K562 (cell line): ENCODE measurements around the gene KLK6. TPM values are rescaled to one million over a fixed set of nuclear protein-coding genes. Genes with fewer than 3 reads are reported as not detected.

Experiments
- ATAC-seq: fragments of 200-7000 bp; cut with Tn5 transposase; 3 replicates; pipeline ENCODE4 v1.9.1; 2020; ENCODE audit warnings: moderate library complexity
- BruUV-seq: library from RNA; stranded (reverse); fragments of 400-500 nt; replicated peaks from 2 replicates; lab custom pipeline; 2021; lab: Mats Ljungman, UMichigan
- CTCF ChIA-PET: fragments of 300-600 bp; formaldehyde crosslinking; extraction: SDS; loops from one replicate; lab custom pipeline; 2021; ENCODE audit warnings: low intra/inter-chr PET ratio; lab: Yijun Ruan, JAX
- POLR2A ChIA-PET: fragments of 300-600, 350-650 bp; sonication (Branson Sonifier 250); formaldehyde crosslinking; extraction: SDS; loops from one replicate; lab custom pipeline; 2021; ENCODE audit warnings: antibody characterized with exemption, inconsistent platforms; lab: Yijun Ruan, JAX
- DNase-seq, 4 experiments: peaks; one replicate each; pipeline versions ENCODE4 v3.0.0 to v3.0.0-alpha.2; 2011 to 2018; ENCODE audit warnings: low spot score in 3 of 4, mixed read lengths in 3 of 4; ENCODE audit errors: extremely low read depth in 1 of 4
- FAIRE-seq: peaks from 2 replicates; lab custom pipeline; 2011; peaks lifted over from hg19 to GRCh38; lab: Jason Lieb, UNC
- H2AFZ ChIP-seq: 2 replicates; pipeline ENCODE4 v1.6.0; 2011; ENCODE audit warnings: low read depth, low read length, control low read depth, inconsistent platforms
- H3K27ac ChIP-seq: fragments of 200-600 bp; 3 replicates; pipeline ENCODE4 v1.8.0; 2011; ENCODE audit warnings: low read depth, mild to moderate bottlenecking, control low read depth, inconsistent platforms, low read length, moderate library complexity, mixed read lengths; ENCODE audit errors: extremely low read depth
- H3K27me3 ChIP-seq, 2 experiments: fragments of 300-600 bp in 1 of 2; 2 replicates in 1 of 2; 3 replicates in 1 of 2; pipeline versions ENCODE4 v1.6.0 to v1.8.0; 2011; ENCODE audit warnings: inconsistent platforms in 2 of 2, low read length in 2 of 2, mild to moderate bottlenecking in 1 of 2, mixed read lengths in 1 of 2, moderate library complexity in 1 of 2; ENCODE audit not compliant: control insufficient read depth in 2 of 2, insufficient read depth in 2 of 2
- H3K36me3 ChIP-seq: fragments of 300-600 bp; 3 replicates; pipeline ENCODE4 v1.8.0; 2011; ENCODE audit warnings: mild to moderate bottlenecking, low read length, inconsistent platforms; ENCODE audit not compliant: control insufficient read depth, insufficient read depth
- H3K4me1 ChIP-seq, 2 experiments: fragments of 200-600 bp in 1 of 2; replicated peaks in 1 of 2; 2 replicates in 1 of 2; 3 replicates in 1 of 2; pipeline versions ENCODE4 v1.5.1 to v1.8.0; 2011; ENCODE audit warnings: inconsistent platforms in 2 of 2, low read length in 2 of 2, mild to moderate bottlenecking in 1 of 2, mixed read lengths in 1 of 2, moderate library complexity in 1 of 2; ENCODE audit not compliant: control insufficient read depth in 2 of 2, insufficient read depth in 2 of 2
- H3K4me2 ChIP-seq: 2 replicates; pipeline ENCODE4 v1.6.1; 2011; ENCODE audit warnings: low read length, control low read depth, inconsistent platforms, mixed read lengths; ENCODE audit not compliant: insufficient read depth
- H3K4me3 ChIP-seq: fragments of 200-600 bp; sonication (generic), shearing (Covaris generic); 2 replicates; pipeline ENCODE4 v1.5.1; 2016; ENCODE audit warnings: control low read depth, inconsistent platforms
- H3K79me2 ChIP-seq: fragments of 200-600 bp; 3 replicates; pipeline ENCODE4 v1.8.0; 2011; ENCODE audit warnings: low read length, inconsistent platforms; ENCODE audit not compliant: control insufficient read depth, insufficient read depth
- H3K9ac ChIP-seq, 2 experiments: 2 replicates each; pipeline versions ENCODE4 v1.6.0 to v1.6.1; 2011; ENCODE audit warnings: low read depth in 2 of 2, low read length in 2 of 2, control low read depth in 1 of 2, inconsistent platforms in 1 of 2, mild to moderate bottlenecking in 1 of 2, mixed read lengths in 1 of 2; ENCODE audit not compliant: insufficient read depth in 1 of 2
- H3K9me1 ChIP-seq: one replicate; pipeline ENCODE4 v1.6.0; 2011; ENCODE audit warnings: inconsistent platforms, mild to moderate bottlenecking, low read length, moderate library complexity; ENCODE audit not compliant: control insufficient read depth, insufficient read depth
- H3K9me3 ChIP-seq: replicated peaks from 2 replicates; pipeline ENCODE4 v1.5.1; 2011; ENCODE audit warnings: low read depth, low read length, inconsistent platforms; ENCODE audit not compliant: control insufficient read depth, insufficient read depth
- H4K20me1 ChIP-seq: replicated peaks from 2 replicates; pipeline ENCODE4 v1.6.1; 2011; ENCODE audit warnings: low read length, inconsistent platforms, mixed read lengths; ENCODE audit not compliant: control insufficient read depth, insufficient read depth
- NFYB ChIP-seq: IDR thresholded peaks from 2 replicates; pipeline ENCODE4 v1.6.1; 2011; ENCODE audit warnings: mild to moderate bottlenecking, moderate library complexity; ENCODE audit not compliant: insufficient read length; ENCODE audit errors: extremely low read depth
- PRPF4 ChIP-seq: fragments of 200-400 bp; formaldehyde crosslinking; IDR thresholded peaks from one replicate; pipeline ENCODE4 v1.6.1; 2017; ENCODE audit warnings: low read length, low read depth, mild to moderate bottlenecking; ENCODE audit not compliant: insufficient read depth, poor library complexity, severe bottlenecking
- TAL1 ChIP-seq: fragments of 450-650 bp; IDR thresholded peaks from 2 replicates; pipeline ENCODE4 v1.6.1; 2016; ENCODE audit warnings: mild to moderate bottlenecking
- ZBTB17 ChIP-seq: fragments of 450-650 bp; formaldehyde crosslinking; IDR thresholded peaks from 2 replicates; pipeline ENCODE4 v1.4.0; 2020; ENCODE audit warnings: mild to moderate bottlenecking
- WGBS: fragments of 100-300 bp; shearing (Covaris generic); methylation state at CpG from one replicate; pipeline ENCODE4 v1.1.6; 2016; ENCODE audit warnings: low coverage, mixed read lengths; ENCODE audit not compliant: insufficient coverage; ENCODE audit errors: missing lambda C conversion rate; 5-methylcytosine and 5-hydroxymethylcytosine counted together
- in situ Hi-C: fragments of 300-500 bp; cut with MboI; formaldehyde crosslinking; loops from 4 replicates; pipeline ENCODE4 v1.15.0; 2018; ENCODE audit warnings: inconsistent platforms, mixed read lengths
- intact Hi-C: fragments of 100-400 bp; cut with micrococcal nuclease; formaldehyde crosslinking; loops from 2 replicates; pipeline ENCODE4 v1.14.2; 2022
- polyA plus RNA-seq, 8 experiments: library from polyadenylated mRNA; depleted of rRNA in 4 of 8; stranded (reverse) in 5 of 8; unstranded in 3 of 8; fragments of >200 nt; fragmentation: Nextera tagmentation in 2 of 8; fragmentation: Illumina TruSeq in 1 of 8; extraction: Ambion mirVana in 2 of 8; extraction: Trizol in 1 of 8; gene quantifications; 2 replicates each; pipeline versions ENCODE4 v1.2.1 to v1.2.3, GENCODE V29; 2011 to 2014; ENCODE audit warnings: inconsistent platforms in 1 of 8, missing spikeins in 1 of 8
- total RNA-seq, 7 experiments: library from RNA; depleted of rRNA in 6 of 7; stranded (reverse); fragments of >200 nt in 6 of 7; fragmentation: Illumina TruSeq in 2 of 7; extraction: Trizol in 2 of 7; gene quantifications; 2 replicates each; pipeline versions ENCODE4 v1.2.1 to v1.2.3, GENCODE V29; 2011 to 2021; ENCODE audit warnings: low replicate concordance in 1 of 7
- TF ChIP-seq, protein P1 (sequence below): fragments of 450-650 bp; IDR thresholded peaks from 2 replicates; pipeline ENCODE4 v1.6.1; 2016; ENCODE audit warnings: antibody characterized with exemption
- TF ChIP-seq, protein P2 (sequence below): fragments of 250-450 bp; sonication (Bioruptor Pico); IDR thresholded peaks from 2 replicates; pipeline ENCODE4 v1.8.0; 2021; ENCODE audit warnings: moderate library complexity, mild to moderate bottlenecking, inconsistent platforms
- TF ChIP-seq, protein P3 (sequence below): fragments of 200-400 bp; formaldehyde crosslinking; IDR thresholded peaks from 2 replicates; pipeline ENCODE4 v1.6.1; 2017; ENCODE audit warnings: mild to moderate bottlenecking, low read depth, low read length, moderate library complexity
- TF ChIP-seq, protein P4 (sequence below): fragments of 250-450 bp; sonication (Bioruptor Pico); IDR thresholded peaks from 2 replicates; pipeline ENCODE4 v1.4.0; 2020
- TF ChIP-seq, protein P5 (sequence below): fragments of 250-450 bp; sonication (Bioruptor Pico); IDR thresholded peaks from 2 replicates; pipeline ENCODE4 v1.8.0; 2022; ENCODE audit warnings: inconsistent platforms

KLK6 gene
- total and polyA plus RNA-seq, 9 of the 15 experiments (the other 6 are each of a cell fraction or from before 2014, with no cell fraction given): not detected

DNA sequence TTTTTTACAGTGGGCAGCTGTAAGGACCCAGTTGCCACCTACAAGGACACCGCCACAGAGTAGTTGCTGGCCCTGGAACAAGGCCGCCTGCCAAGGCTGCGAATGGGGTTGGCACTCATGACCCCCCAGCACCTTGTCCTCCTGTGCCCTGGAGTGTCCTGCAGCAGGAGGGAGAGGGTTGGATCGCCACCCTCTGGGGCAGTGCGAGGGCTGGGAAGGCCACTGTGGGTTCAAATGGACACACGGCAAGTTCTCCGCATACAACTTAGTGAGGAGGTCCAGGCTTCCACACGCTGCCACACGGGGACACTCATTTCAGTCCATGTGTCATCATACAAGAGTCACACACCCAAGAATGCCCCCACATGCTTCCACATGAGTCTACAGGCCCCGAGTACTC lies 31.0 kb upstream of the KLK6 start:
- ATAC-seq (no peak), DNase-seq (no peak), FAIRE-seq (no peak)
- Histone ChIP-seq H3K4me3 (no peak overlapping the region), H3K9ac (peak overlapping the region in 1 of 2 experiments; percentile 53; a peak in 1 of 4 replicates), H3K36me3 (no peaks in the 10 kb centered on the region), H3K9me1 (no peaks in the 10 kb centered on the region), H3K9me3 (no peaks in the 10 kb centered on the region), H4K20me1 (no peaks in the 10 kb centered on the region), H3K27ac (no peak overlapping the region), H3K4me1 (peaks cover 19 to 32% of the 10 kb centered on the region in 2 experiments; a peak in 4 of 5 replicates), H2AFZ (peak overlapping the region; percentile 97), H3K27me3 (peaks cover 0 to 15% of the 10 kb centered on the region in 2 experiments; a peak in 3 of 5 replicates), H3K79me2 (no peaks in the 10 kb centered on the region), H3K4me2 (peak overlapping the region; percentile 29)
- no TSS peak for BruUV-seq
- POLR2A ChIA-PET: interaction anchor here (1.1 kb wide), 1 partner anchor 13 kb away, joined by 3 read pairs; no protein-coding TSS in a partner anchor
- in situ Hi-C loops (no loop called here), intact Hi-C loops (no loop called here)
- CTCF ChIA-PET: no interaction called here
- whole genome bisulfite sequencing: 51% methylated on average over 10 of the region's 10 CpGs
- TF ChIP-seq NFYB: no peak
- TF ChIP-seq TAL1: no peak
- TF ChIP-seq, protein P1, sequence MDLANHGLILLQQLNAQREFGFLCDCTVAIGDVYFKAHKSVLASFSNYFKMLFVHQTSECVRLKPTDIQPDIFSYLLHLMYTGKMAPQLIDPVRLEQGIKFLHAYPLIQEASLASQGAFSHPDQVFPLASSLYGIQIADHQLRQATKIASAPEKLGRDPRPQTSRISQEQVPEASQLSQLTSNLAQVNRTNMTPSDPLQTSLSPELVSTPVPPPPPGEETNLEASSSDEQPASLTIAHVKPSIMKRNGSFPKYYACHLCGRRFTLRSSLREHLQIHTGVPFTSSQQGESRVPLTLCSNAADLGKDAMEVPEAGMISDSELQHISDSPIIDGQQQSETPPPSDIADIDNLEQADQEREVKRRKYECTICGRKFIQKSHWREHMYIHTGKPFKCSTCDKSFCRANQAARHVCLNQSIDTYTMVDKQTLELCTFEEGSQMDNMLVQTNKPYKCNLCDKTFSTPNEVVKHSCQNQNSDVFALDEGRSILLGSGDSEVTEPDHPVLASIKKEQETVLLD: no peak
- TF ChIP-seq, protein P2, sequence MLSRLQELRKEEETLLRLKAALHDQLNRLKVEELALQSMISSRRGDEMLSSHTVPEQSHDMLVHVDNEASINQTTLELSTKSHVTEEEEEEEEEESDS: no peak
- TF ChIP-seq, protein P3, sequence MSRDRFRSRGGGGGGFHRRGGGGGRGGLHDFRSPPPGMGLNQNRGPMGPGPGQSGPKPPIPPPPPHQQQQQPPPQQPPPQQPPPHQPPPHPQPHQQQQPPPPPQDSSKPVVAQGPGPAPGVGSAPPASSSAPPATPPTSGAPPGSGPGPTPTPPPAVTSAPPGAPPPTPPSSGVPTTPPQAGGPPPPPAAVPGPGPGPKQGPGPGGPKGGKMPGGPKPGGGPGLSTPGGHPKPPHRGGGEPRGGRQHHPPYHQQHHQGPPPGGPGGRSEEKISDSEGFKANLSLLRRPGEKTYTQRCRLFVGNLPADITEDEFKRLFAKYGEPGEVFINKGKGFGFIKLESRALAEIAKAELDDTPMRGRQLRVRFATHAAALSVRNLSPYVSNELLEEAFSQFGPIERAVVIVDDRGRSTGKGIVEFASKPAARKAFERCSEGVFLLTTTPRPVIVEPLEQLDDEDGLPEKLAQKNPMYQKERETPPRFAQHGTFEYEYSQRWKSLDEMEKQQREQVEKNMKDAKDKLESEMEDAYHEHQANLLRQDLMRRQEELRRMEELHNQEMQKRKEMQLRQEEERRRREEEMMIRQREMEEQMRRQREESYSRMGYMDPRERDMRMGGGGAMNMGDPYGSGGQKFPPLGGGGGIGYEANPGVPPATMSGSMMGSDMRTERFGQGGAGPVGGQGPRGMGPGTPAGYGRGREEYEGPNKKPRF: no peak
- TF ChIP-seq, protein P4, sequence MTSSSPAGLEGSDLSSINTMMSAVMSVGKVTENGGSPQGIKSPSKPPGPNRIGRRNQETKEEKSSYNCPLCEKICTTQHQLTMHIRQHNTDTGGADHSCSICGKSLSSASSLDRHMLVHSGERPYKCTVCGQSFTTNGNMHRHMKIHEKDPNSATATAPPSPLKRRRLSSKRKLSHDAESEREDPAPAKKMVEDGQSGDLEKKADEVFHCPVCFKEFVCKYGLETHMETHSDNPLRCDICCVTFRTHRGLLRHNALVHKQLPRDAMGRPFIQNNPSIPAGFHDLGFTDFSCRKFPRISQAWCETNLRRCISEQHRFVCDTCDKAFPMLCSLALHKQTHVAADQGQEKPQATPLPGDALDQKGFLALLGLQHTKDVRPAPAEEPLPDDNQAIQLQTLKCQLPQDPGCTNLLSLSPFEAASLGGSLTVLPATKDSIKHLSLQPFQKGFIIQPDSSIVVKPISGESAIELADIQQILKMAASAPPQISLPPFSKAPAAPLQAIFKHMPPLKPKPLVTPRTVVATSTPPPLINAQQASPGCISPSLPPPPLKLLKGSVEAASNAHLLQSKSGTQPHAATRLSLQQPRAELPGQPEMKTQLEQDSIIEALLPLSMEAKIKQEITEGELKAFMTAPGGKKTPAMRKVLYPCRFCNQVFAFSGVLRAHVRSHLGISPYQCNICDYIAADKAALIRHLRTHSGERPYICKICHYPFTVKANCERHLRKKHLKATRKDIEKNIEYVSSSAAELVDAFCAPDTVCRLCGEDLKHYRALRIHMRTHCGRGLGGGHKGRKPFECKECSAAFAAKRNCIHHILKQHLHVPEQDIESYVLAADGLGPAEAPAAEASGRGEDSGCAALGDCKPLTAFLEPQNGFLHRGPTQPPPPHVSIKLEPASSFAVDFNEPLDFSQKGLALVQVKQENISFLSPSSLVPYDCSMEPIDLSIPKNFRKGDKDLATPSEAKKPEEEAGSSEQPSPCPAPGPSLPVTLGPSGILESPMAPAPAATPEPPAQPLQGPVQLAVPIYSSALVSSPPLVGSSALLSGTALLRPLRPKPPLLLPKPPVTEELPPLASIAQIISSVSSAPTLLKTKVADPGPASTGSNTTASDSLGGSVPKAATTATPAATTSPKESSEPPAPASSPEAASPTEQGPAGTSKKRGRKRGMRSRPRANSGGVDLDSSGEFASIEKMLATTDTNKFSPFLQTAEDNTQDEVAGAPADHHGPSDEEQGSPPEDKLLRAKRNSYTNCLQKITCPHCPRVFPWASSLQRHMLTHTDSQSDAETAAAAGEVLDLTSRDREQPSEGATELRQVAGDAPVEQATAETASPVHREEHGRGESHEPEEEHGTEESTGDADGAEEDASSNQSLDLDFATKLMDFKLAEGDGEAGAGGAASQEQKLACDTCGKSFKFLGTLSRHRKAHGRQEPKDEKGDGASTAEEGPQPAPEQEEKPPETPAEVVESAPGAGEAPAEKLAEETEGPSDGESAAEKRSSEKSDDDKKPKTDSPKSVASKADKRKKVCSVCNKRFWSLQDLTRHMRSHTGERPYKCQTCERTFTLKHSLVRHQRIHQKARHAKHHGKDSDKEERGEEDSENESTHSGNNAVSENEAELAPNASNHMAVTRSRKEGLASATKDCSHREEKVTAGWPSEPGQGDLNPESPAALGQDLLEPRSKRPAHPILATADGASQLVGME: no peak
- no peak for TF ChIP-seq PRPF4
- TF ChIP-seq ZBTB17: no peak
- TF ChIP-seq, protein P5, sequence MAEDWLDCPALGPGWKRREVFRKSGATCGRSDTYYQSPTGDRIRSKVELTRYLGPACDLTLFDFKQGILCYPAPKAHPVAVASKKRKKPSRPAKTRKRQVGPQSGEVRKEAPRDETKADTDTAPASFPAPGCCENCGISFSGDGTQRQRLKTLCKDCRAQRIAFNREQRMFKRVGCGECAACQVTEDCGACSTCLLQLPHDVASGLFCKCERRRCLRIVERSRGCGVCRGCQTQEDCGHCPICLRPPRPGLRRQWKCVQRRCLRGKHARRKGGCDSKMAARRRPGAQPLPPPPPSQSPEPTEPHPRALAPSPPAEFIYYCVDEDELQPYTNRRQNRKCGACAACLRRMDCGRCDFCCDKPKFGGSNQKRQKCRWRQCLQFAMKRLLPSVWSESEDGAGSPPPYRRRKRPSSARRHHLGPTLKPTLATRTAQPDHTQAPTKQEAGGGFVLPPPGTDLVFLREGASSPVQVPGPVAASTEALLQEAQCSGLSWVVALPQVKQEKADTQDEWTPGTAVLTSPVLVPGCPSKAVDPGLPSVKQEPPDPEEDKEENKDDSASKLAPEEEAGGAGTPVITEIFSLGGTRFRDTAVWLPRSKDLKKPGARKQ (CRISPR knock-in tag): no peak
